Measurements from ENCODE around the gene WT1.

The WT1 gene

GRCh38 chr11:32353884-32354283 lies 81.5 kb downstream of the WT1 start:
- no peak overlapping the region for H3K27ac ChIP-seq
- ChIA-PET CTCF (no interaction called here), POLR2A (ENCODE audit: low non-redundant PET) (no interaction called here)
- DNase-seq (ENCODE audit: low spot score) = no peak
- no peak for TF ChIP-seq CTCF (conservative IDR thresholded peaks at IDR 0.05; ENCODE audit: low read depth)

GRCh38 chr11:32348502-32348901 lies 86.8 kb downstream of the WT1 start:
- ChIA-PET CTCF (interaction anchor here (0.7 to 0.9 kb wide), 2 partner anchors 265 to 341 kb away, joined by 3 to 4 read pairs; no protein-coding TSS in a partner anchor), POLR2A (ENCODE audit: low non-redundant PET) (no interaction called here)
- TF ChIP-seq CTCF (conservative IDR thresholded peaks at IDR 0.05; ENCODE audit: low read depth) = no peak
- H3K27ac ChIP-seq = no peak overlapping the region
- no peak for DNase-seq (ENCODE audit: low spot score)

GRCh38 chr11:32344946-32345345 lies 90.4 kb downstream of the WT1 start:
- ChIA-PET CTCF (no interaction called here), POLR2A (ENCODE audit: low non-redundant PET) (no interaction called here)
- H3K27ac ChIP-seq = no peak overlapping the region
- TF ChIP-seq CTCF (conservative IDR thresholded peaks at IDR 0.05; ENCODE audit: low read depth) = no peak
- DNase-seq (ENCODE audit: low spot score) = no peak

- DNase-seq (ENCODE audit: low spot score) = no peak
- POLR2A ChIA-PET (ENCODE audit: low non-redundant PET) = no interaction called here
- CTCF ChIA-PET = no interaction called here
- TF ChIP-seq CTCF (conservative IDR thresholded peaks at IDR 0.05; ENCODE audit: low read depth) = no peak
- H3K27ac ChIP-seq = no peak overlapping the region
Measured at GRCh38 chr11:32343325-32344008, 91.9 kb downstream of the WT1 start.

- no peak overlapping the region for H3K27ac ChIP-seq
- DNase-seq (ENCODE audit: low spot score) = no peak
- ChIA-PET POLR2A (ENCODE audit: low non-redundant PET) (no interaction called here), CTCF (no interaction called here)
- no peak for TF ChIP-seq CTCF (conservative IDR thresholded peaks at IDR 0.05; ENCODE audit: low read depth)
Measured at GRCh38 chr11:32341620-32342613, 93.4 kb downstream of the WT1 start.

GRCh38 chr11:32340181-32340580 lies 95.2 kb downstream of the WT1 start:
- no peak for TF ChIP-seq CTCF (conservative IDR thresholded peaks at IDR 0.05; ENCODE audit: low read depth)
- CTCF ChIA-PET = no interaction called here
- POLR2A ChIA-PET (ENCODE audit: low non-redundant PET) = no interaction called here
- no peak for DNase-seq (ENCODE audit: low spot score)
- H3K27ac ChIP-seq = no peak overlapping the region

Measured in RWPE1 (cell line).